RCC 7860 (cell line): Measurements from ENCODE around the gene CEP131.
"Not testable (repeated sequence)": the region's sequence is repeated elsewhere in the genome, so short reads cannot be mapped to it uniquely, and the experiment has no call there.

Experiments
- DNase-seq: peaks from one replicate; pipeline ENCODE4 v3.0.0-alpha.2; 2015; ENCODE audit warnings: low spot score
- FAIRE-seq: peaks from 2 replicates; lab custom pipeline; 2012; peaks lifted over from hg19 to GRCh38; lab: Jason Lieb, UNC

Gene CEP131

GRCh38 chr17:81157848-81158687 lies 64.7 kb downstream of the CEP131 start:
- no peak for DNase-seq
- FAIRE-seq, result no peak

GRCh38 chr17:81156866-81157805 lies 65.6 kb downstream of the CEP131 start:
- DNase-seq, result no peak
- no peak for FAIRE-seq

GRCh38 chr17:81154961-81155360 lies 67.8 kb downstream of the CEP131 start:
- FAIRE-seq, result no peak
- DNase-seq, result no peak

- FAIRE-seq, DNase-seq: not testable (repeated sequence)
Observed at GRCh38 chr17:81154016-81154415, 68.7 kb downstream of the CEP131 start.

DNA sequence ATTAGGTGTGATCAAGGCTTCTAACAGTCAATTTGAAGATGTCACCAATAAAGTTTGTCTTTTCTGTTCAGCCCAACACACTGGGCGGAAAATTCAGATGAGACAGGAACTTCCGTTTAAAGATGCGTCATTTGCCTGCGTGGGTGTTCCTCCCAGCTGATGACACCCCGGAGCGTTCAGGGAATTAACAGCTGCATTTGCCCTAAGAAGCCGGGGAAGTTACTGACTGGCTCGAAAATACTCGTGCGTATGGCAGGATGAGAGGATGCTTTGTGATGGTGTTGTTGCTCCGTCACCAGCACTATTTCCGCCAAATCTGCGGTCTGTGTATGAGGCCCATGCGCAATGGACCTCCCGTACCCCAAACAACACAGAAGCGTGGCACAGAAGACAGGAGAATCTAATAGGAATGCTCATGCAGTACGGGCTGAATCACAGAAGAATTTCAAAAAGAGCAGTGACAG lies 69.4 kb downstream of the CEP131 start:
- no peak for DNase-seq
- no peak for FAIRE-seq

DNA sequence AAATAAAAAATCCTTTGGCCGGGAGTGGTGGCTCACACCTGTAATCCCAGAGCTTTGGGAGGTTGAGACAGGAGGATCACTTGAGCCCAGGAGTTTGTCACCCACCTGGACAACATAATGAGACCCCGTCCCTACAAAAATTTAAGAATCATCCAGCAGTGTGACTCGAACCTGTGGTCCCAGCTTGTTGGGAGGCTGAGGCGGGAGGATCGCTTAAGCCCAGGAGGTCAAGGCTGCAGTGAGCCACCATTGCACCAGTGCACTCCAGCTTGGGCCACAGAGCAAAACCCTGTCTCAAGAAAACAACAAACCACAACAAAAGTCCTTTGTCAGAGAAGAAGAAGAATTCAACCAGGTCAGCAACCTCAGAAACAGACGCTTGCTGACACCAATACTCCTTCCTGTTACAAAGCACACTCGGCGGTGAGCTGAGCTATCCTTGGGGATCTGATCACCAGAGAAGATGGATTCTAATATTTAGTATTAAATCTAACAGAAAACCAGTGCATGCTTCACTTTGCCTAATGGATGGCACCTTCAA lies 70.4 kb downstream of the CEP131 start:
- FAIRE-seq (no peak), DNase-seq (no peak)

GRCh38 chr17:81151278-81151677 lies 71.5 kb downstream of the CEP131 start:
- FAIRE-seq (no peak), DNase-seq (no peak)

GRCh38 chr17:81150377-81151077 lies 72.2 kb downstream of the CEP131 start:
- FAIRE-seq (no peak), DNase-seq (no peak)

DNA sequence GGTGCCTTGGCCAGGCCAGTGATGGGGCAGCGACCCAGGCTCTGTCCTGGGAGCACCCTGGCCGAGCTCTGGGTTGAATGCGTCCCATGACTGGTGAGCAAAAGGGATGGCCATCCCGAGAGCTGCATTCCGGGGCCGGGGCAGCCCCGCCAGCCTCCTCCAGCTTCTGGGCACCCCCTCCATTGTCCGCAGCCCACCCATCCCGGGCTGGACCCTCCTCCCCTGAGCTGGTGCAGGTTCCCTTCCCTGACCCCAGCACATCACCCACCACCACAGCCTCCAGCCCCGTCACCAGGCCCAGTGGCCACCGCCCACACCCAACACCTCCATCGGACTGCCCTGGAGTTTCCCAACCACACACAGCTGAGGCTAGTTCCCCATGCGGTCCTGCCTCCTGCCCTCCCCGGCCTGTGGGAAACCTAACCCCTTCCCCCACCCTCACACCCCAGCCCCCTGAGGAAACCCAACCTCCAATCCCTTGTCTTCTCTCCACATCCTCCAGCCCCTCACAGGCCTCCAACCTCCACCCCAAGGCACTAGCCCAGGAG lies 73.7 kb downstream of the CEP131 start:
- DNase-seq (no peak), FAIRE-seq (no peak)

- no peak for FAIRE-seq
- DNase-seq, result no peak
Observed at GRCh38 chr17:81148571-81148970, 74.2 kb downstream of the CEP131 start.

- no peak for FAIRE-seq
Observed at GRCh38 chr17:81147701-81148100, 75.1 kb downstream of the CEP131 start.

DNA sequence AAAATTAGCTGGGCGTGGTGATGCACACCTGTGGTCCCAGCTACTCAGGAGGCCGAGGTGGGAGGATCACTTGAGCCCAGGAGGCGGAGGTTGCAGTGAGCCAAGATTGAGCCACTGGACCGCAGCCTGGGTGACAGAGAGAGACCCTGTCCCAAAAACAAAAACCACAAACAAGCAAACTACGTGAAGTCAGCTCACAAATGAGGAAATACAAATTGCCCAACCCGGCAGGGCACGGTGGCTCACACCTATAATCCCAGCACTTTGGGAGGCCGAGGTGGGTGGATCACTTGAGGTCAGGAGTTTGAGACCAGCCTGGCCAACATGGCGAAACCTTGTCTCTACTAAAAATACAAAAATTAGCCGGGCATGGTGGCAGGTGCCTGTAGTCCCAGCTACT lies 76.6 kb downstream of the CEP131 start:
- not testable (repeated sequence) for FAIRE-seq, DNase-seq

More at GRCh38 chr17:81147701-81148100, 75.1 kb downstream of the CEP131 start:
- no peak for DNase-seq

GRCh38 chr17:81144423-81144781 lies 78.4 kb downstream of the CEP131 start:
- DNase-seq (no peak), FAIRE-seq (no peak)

DNA sequence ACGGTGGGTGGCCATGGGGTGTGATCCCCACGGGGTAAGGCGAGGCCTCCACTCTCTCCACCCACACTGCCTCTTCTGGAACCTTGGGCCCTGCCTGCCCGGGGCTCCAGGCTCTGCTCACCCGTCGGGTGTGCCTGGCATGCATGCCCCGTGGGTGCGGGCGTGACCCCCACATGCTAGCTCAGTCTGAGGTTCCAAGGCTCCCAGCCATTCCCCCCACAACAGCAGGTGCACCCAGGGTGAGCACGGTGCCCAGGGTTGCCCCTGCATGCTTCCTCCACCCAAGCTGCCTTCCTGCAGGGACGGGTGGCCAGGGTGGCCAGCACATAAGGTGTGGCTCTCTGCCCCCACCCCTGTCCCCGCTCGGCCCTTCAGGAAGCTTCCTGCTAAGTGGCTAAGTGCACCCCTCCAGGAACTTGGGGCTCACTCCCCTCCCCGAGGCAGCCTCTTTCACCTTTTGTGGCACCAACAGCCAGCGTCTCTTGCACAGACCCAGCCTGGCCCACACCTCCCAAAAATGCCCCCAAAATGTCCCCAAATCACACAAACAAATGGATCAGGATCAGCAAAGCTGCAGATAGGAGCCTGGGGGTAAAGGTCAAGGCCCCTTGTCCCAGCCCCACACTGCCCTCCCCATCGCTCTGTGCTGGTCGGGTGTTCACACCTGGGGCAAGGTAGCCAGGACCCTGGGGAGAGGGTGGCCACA lies 78.9 kb downstream of the CEP131 start:
- DNase-seq, result no peak
- no peak for FAIRE-seq

- DNase-seq, result no peak
- FAIRE-seq, result no peak
Observed at GRCh38 chr17:81143200-81143527, 79.6 kb downstream of the CEP131 start.

DNA sequence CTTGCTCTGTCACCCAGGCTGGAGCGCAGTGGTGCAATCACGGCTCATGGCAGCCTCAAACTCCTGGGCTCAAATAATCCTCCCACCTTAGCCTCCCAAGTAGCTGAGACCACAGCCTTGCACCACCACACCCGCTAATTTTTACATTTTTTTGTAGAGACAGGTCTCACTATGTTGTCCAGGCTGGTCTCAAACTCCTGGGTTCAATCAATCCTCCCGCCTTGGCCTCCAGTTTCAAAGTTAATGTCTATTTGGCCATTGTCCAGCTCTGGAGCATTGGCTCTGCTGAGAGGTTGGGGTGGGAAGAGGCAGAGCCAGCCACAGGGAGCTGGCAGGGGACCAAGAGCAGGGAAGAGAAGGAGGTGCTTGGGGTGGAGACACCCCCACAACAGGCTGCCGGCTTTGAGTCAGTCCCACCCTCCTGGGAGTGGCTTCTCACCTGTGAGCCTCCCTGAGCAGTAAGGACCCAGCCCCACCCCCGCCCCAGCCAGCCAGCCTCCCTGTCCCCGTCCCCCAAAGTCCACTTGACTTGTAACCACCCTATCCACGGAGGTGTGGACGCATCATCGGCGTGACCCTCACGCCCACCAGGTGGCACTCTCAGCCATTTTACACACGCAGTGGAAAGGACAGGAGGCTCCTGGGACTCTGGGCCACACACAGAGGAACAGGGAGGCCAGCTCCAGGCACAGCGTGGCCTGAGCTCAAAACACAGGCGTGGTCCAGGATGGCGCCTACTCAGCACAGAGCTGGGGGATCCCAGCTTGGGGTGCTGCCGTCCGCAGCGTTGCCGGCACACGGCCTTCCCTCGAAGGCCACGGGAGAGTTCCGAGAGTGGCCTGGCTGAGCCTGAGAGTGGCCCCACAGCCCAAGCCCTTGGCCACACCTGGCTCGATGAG lies 80.2 kb downstream of the CEP131 start:
- DNase-seq (peak; percentile 54), FAIRE-seq (no peak)

DNA sequence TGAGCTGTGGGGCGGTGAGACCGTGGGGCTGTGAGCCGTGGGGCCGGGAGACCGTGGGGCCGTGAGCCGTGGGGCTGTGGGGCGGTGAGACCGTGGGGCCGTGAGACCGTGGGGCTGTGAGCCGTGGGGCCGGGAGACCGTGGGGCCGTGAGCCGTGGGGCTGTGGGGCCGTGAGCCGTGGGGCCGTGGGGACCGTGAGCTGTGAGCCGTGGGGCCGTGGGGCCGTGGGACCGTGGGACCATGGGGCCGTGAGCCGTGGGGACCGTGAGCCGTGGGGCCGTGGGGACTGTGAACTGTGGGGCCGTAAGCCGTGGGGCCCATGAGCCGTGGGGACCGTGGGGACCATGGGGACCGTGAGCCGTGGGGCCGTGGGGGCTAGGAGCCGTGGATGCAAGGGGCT lies 82.1 kb downstream of the CEP131 start:
- FAIRE-seq (no peak), DNase-seq (no peak)

DNA sequence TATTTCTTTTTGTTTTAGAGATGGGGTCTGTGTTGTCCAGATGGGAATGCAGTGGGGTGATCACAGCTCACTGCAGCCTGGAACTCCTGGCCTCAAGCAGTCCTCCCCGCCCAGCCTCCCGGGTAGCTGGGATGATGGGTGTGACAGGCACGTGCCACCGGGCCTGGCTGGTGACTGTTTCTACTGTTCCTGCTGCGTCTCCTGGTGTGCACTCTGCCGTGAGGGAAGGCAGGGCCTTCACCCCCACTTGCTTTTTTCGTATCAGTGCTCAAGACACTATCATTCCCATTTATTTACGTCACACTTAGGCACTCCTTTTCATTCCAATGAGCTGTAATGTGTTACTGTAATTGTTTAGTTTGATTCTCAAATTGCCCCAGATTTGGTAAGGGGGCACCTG lies 82.7 kb downstream of the CEP131 start:
- no peak for FAIRE-seq
- DNase-seq, result no peak
